ENCODE data around the gene DOK5.

GRCh38 chr20:54585217-54585616, 109.8 kb downstream of the DOK5 start:
- TF ChIP-seq, protein P1, sequence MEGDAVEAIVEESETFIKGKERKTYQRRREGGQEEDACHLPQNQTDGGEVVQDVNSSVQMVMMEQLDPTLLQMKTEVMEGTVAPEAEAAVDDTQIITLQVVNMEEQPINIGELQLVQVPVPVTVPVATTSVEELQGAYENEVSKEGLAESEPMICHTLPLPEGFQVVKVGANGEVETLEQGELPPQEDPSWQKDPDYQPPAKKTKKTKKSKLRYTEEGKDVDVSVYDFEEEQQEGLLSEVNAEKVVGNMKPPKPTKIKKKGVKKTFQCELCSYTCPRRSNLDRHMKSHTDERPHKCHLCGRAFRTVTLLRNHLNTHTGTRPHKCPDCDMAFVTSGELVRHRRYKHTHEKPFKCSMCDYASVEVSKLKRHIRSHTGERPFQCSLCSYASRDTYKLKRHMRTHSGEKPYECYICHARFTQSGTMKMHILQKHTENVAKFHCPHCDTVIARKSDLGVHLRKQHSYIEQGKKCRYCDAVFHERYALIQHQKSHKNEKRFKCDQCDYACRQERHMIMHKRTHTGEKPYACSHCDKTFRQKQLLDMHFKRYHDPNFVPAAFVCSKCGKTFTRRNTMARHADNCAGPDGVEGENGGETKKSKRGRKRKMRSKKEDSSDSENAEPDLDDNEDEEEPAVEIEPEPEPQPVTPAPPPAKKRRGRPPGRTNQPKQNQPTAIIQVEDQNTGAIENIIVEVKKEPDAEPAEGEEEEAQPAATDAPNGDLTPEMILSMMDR (conservative IDR thresholded peaks at IDR 0.05; ENCODE audit: low read depth, low read length) = no peak
- no peak for TF ChIP-seq EZH2 (IDR thresholded peaks at IDR 0.05; ENCODE audit: borderline replicate concordance, low read depth, low read length, poor library complexity, severe bottlenecking)

Measured in A673 (cell line).